Measurements from ENCODE around the gene SIGMAR1.

The SIGMAR1 gene

GRCh38 chr9:34629491-34629808 is 8.1 kb downstream of the SIGMAR1 start:
- no peak for DNase-seq

GRCh38 chr9:34628656-34629490 is 8.7 kb downstream of the SIGMAR1 start, which contains the start of gene ARID3C:
Gene ARID3C, minus strand, starts transcription at chr9:34629066. Its CDS starts 1,052 bp downstream, at chr9:34628014.
- DNase-seq: no peak

- no peak for DNase-seq
Measured at GRCh38 chr9:34627716-34628655, 9.6 kb downstream of the SIGMAR1 start.

GRCh38 chr9:34625186-34625486 is 12.5 kb downstream of the SIGMAR1 start:
- no peak for DNase-seq

GRCh38 chr9:34624475-34625185 is 13.0 kb downstream of the SIGMAR1 start:
- no peak for DNase-seq

GRCh38 chr9:34623374-34624235 is 14.0 kb downstream of the SIGMAR1 start:
- DNase-seq: no peak

- DNase-seq: peak; percentile 79
Measured at GRCh38 chr9:34620061-34620994, 17.3 kb downstream of the SIGMAR1 start, which contains the start of gene DCTN3. Gene DCTN3, minus strand, starts transcription at chr9:34620495. Its CDS starts 31 bp downstream, at chr9:34620464.

- no peak for DNase-seq
Measured at GRCh38 chr9:34615132-34615531, 22.5 kb downstream of the SIGMAR1 start.

GRCh38 chr9:34612788-34613390 is 24.7 kb downstream of the SIGMAR1 start:
- DNase-seq: peak; percentile 39

- DNase-seq: peak; percentile 54
Measured at GRCh38 chr9:34611811-34612787, 25.5 kb downstream of the SIGMAR1 start, which contains the start of gene RPP25L. Gene RPP25L, minus strand, starts transcription at chr9:34612097. Its CDS starts 801 bp downstream, at chr9:34611296.

GRCh38 chr9:34611251-34611810 is 26.3 kb downstream of the SIGMAR1 start:
- DNase-seq: no peak

- no peak for DNase-seq
Measured at GRCh38 chr9:34610434-34611206, 27.0 kb downstream of the SIGMAR1 start.

- no peak for DNase-seq
Measured at GRCh38 chr9:34607331-34607730, 30.3 kb downstream of the SIGMAR1 start.

- DNase-seq: no peak
Measured at GRCh38 chr9:34606905-34607304, 30.7 kb downstream of the SIGMAR1 start.

GRCh38 chr9:34606190-34606589 is 31.4 kb downstream of the SIGMAR1 start:
- no peak for DNase-seq

GRCh38 chr9:34603610-34604231 is 33.9 kb downstream of the SIGMAR1 start:
- no peak for DNase-seq

GRCh38 chr9:34601937-34602573 is 35.5 kb downstream of the SIGMAR1 start:
- DNase-seq: no peak
